Mesenchymal stem cell (in vitro differentiated cells and primary cell): ENCODE data around the gene TCAP.

Source experiments
- DNase-seq: peaks from one replicate; pipeline ENCODE4 v3.0.0-alpha.2; 2013
- H2AFZ ChIP-seq: one replicate; pipeline ENCODE4 v1.6.1; 2013; ENCODE audit warnings: low read depth, mild to moderate bottlenecking, control low read depth, inconsistent platforms, low read length, moderate library complexity
- H2AK5ac ChIP-seq: 2 replicates; pipeline ENCODE4 v1.6.1; 2013; ENCODE audit warnings: low read length, moderate library complexity, mild to moderate bottlenecking, inconsistent platforms; ENCODE audit not compliant: severe bottlenecking
- H2BK120ac ChIP-seq: one replicate; pipeline ENCODE4 v1.6.1; 2013; ENCODE audit warnings: low read depth, mild to moderate bottlenecking, inconsistent platforms, low read length, moderate library complexity
- H2BK12ac ChIP-seq, 2 experiments: one replicate each; pipeline ENCODE4 v1.6.1; 2013; ENCODE audit warnings: inconsistent platforms in 2 of 2, low read length in 2 of 2, mild to moderate bottlenecking in 2 of 2, moderate library complexity in 2 of 2, control low read depth in 1 of 2
- H2BK15ac ChIP-seq: one replicate; pipeline ENCODE4 v1.6.1; 2013; ENCODE audit warnings: mild to moderate bottlenecking, low read depth, inconsistent platforms; ENCODE audit not compliant: poor library complexity, severe bottlenecking
- H2BK5ac ChIP-seq: 2 replicates; pipeline ENCODE4 v1.6.1; 2013; ENCODE audit warnings: low read depth, mild to moderate bottlenecking, low read length, control low read depth, inconsistent platforms; ENCODE audit not compliant: poor library complexity, severe bottlenecking
- H3K14ac ChIP-seq, 2 experiments: one replicate each; pipeline ENCODE4 v1.6.1; 2013; ENCODE audit warnings: inconsistent platforms in 2 of 2, low read length in 2 of 2, control low read depth in 1 of 2, mild to moderate bottlenecking in 1 of 2, moderate library complexity in 1 of 2
- H3K18ac ChIP-seq, 2 experiments: one replicate each; pipeline ENCODE4 v1.6.1; 2013; ENCODE audit warnings: inconsistent platforms in 2 of 2, low read length in 2 of 2, control low read depth in 1 of 2, low read depth in 1 of 2, mild to moderate bottlenecking in 1 of 2
- H3K23ac ChIP-seq, 2 experiments: one replicate each; pipeline ENCODE4 v1.6.1; 2013; ENCODE audit warnings: inconsistent platforms in 2 of 2, low read length in 2 of 2, mild to moderate bottlenecking in 2 of 2, moderate library complexity in 2 of 2, control low read depth in 1 of 2
- H3K27ac ChIP-seq: 2 replicates; pipeline ENCODE4 v1.5.1; 2013; ENCODE audit warnings: mild to moderate bottlenecking, moderate library complexity, low read length, control low read depth, inconsistent platforms; ENCODE audit not compliant: poor library complexity, severe bottlenecking
- H3K27me3 ChIP-seq, 2 experiments: 2 replicates each; pipeline versions ENCODE4 v1.6.1 to v1.7.0; 2013; ENCODE audit warnings: low read length in 2 of 2, mild to moderate bottlenecking in 2 of 2, moderate library complexity in 2 of 2, control low read depth in 1 of 2, inconsistent platforms in 1 of 2; ENCODE audit not compliant: control insufficient read depth in 1 of 2, insufficient read depth in 1 of 2
- H3K36me3 ChIP-seq, 2 experiments: 2 replicates each; pipeline versions ENCODE4 v1.6.1 to v1.7.0; 2013; ENCODE audit warnings: low read length in 2 of 2, control low read depth in 1 of 2, inconsistent platforms in 1 of 2, low read depth in 1 of 2, mild to moderate bottlenecking in 1 of 2; ENCODE audit not compliant: insufficient read depth in 2 of 2, control insufficient read depth in 1 of 2
- H3K4ac ChIP-seq, 2 experiments: one replicate each; pipeline ENCODE4 v1.6.1; 2013; ENCODE audit warnings: inconsistent platforms in 2 of 2, low read length in 2 of 2, mild to moderate bottlenecking in 2 of 2, moderate library complexity in 2 of 2, control low read depth in 1 of 2, low read depth in 1 of 2
- H3K4me1 ChIP-seq: 2 replicates; pipeline ENCODE4 v1.6.1; 2013; ENCODE audit warnings: low read depth, low read length, control low read depth; ENCODE audit not compliant: control insufficient read depth, insufficient read depth
- H3K4me2 ChIP-seq: 2 replicates; pipeline ENCODE4 v1.6.1; 2013; ENCODE audit warnings: low read length, mild to moderate bottlenecking, inconsistent platforms; ENCODE audit not compliant: poor library complexity, severe bottlenecking
- H3K4me3 ChIP-seq, 2 experiments: 2 replicates each; pipeline versions ENCODE4 v1.5.1 to v1.7.0; 2013; ENCODE audit warnings: low read length in 2 of 2, mild to moderate bottlenecking in 2 of 2, control low read depth in 1 of 2, low read depth in 1 of 2; ENCODE audit not compliant: insufficient read depth in 1 of 2
- H3K79me1 ChIP-seq: replicated peaks from 2 replicates; pipeline ENCODE4 v1.6.1; 2013; ENCODE audit warnings: mild to moderate bottlenecking, control low read depth, low read length, inconsistent platforms; ENCODE audit not compliant: poor library complexity, severe bottlenecking
- H3K9ac ChIP-seq: 2 replicates; pipeline ENCODE4 v1.7.0; 2013; ENCODE audit warnings: mild to moderate bottlenecking, low read length, moderate library complexity
- H3K9me3 ChIP-seq: 2 replicates; pipeline ENCODE4 v1.7.0; 2013; ENCODE audit warnings: mild to moderate bottlenecking, low read length; ENCODE audit not compliant: control insufficient read depth
- H4K8ac ChIP-seq: one replicate; pipeline ENCODE4 v1.6.1; 2013; ENCODE audit warnings: inconsistent platforms, mild to moderate bottlenecking, low read length, moderate library complexity
- H4K91ac ChIP-seq: one replicate; pipeline ENCODE4 v1.6.1; 2013; ENCODE audit warnings: mild to moderate bottlenecking, low read length, inconsistent platforms
- WGBS: methylation state at CpG from one replicate; pipeline ENCODE4 v1.1.7; 2013; ENCODE audit warnings: mixed read lengths; 5-methylcytosine and 5-hydroxymethylcytosine counted together

Gene TCAP

GRCh38 chr17:39653316-39653661 lies 11.9 kb upstream of the TCAP start:
- H2BK5ac ChIP-seq = no peak overlapping the region
- H2AK5ac ChIP-seq = peak overlapping the region; percentile 11
- H2BK15ac ChIP-seq = no peak overlapping the region
- no peak overlapping the region for H2AFZ ChIP-seq
- H2BK12ac ChIP-seq = peak overlapping the region in 1 of 2 experiments; percentile 2
- no peak overlapping the region for H3K23ac ChIP-seq
- peak overlapping the region in 1 of 2 experiments; percentile 13 for H3K4ac ChIP-seq
- H2BK120ac ChIP-seq = no peak overlapping the region
- DNase-seq = no peak
- peaks cover 51% of the 10 kb centered on the region for H3K79me1 ChIP-seq
- peak overlapping the region in 1 of 2 experiments; percentile 41 for H3K14ac ChIP-seq
- H3K4me3 ChIP-seq = no peak overlapping the region
- H4K8ac ChIP-seq = peak overlapping the region; percentile 31
- H3K4me2 ChIP-seq = no peak overlapping the region
- H3K4me1 ChIP-seq = peaks cover 31% of the 10 kb centered on the region
- no peak overlapping the region for H3K27ac ChIP-seq
- no peaks in the 10 kb centered on the region for H3K9me3 ChIP-seq
- peak overlapping the region in 1 of 2 experiments; percentile 22 for H3K18ac ChIP-seq
- no peak overlapping the region for H3K9ac ChIP-seq
- H3K36me3 ChIP-seq = peaks cover 10 to 50% of the 10 kb centered on the region in 2 experiments
- H3K27me3 ChIP-seq = no peaks in the 10 kb centered on the region
- H4K91ac ChIP-seq = peak overlapping the region; percentile 35
- WGBS = 89% methylated on average over 12 of the region's 12 CpGs

- H3K18ac ChIP-seq = no peak overlapping the region
- H2BK120ac ChIP-seq = no peak overlapping the region
- H3K79me1 ChIP-seq = peaks cover 50% of the 10 kb centered on the region
- peaks cover 28% of the 10 kb centered on the region for H3K4me1 ChIP-seq
- no peak overlapping the region for H2BK5ac ChIP-seq
- no peak overlapping the region for H3K4me2 ChIP-seq
- DNase-seq = no peak
- no peak overlapping the region for H2BK12ac ChIP-seq
- no peak overlapping the region for H2AK5ac ChIP-seq
- no peak overlapping the region for H3K4ac ChIP-seq
- H4K91ac ChIP-seq = peak overlapping the region; percentile 35
- H3K36me3 ChIP-seq = peaks cover 15 to 55% of the 10 kb centered on the region in 2 experiments
- H2BK15ac ChIP-seq = no peak overlapping the region
- no peak overlapping the region for H3K9ac ChIP-seq
- H4K8ac ChIP-seq = no peak overlapping the region
- 83% methylated on average over 14 of the region's 14 CpGs for WGBS
- H3K9me3 ChIP-seq = no peaks in the 10 kb centered on the region
- H3K23ac ChIP-seq = no peak overlapping the region
- H3K27ac ChIP-seq = no peak overlapping the region
- H2AFZ ChIP-seq = no peak overlapping the region
- peak overlapping the region in 1 of 2 experiments; percentile 41 for H3K14ac ChIP-seq
- no peak overlapping the region for H3K4me3 ChIP-seq
- H3K27me3 ChIP-seq = no peaks in the 10 kb centered on the region
Measured at GRCh38 chr17:39653662-39654331, 11.4 kb upstream of the TCAP start.

- peaks cover 19 to 68% of the 10 kb centered on the region in 2 experiments for H3K36me3 ChIP-seq
- no peak for DNase-seq
- H3K79me1 ChIP-seq = peaks cover 47% of the 10 kb centered on the region
- H3K27ac ChIP-seq = no peak overlapping the region
- no peak overlapping the region for H2BK12ac ChIP-seq
- H4K8ac ChIP-seq = no peak overlapping the region
- H3K14ac ChIP-seq = no peak overlapping the region
- H3K4me3 ChIP-seq = no peak overlapping the region
- H3K18ac ChIP-seq = no peak overlapping the region
- no peak overlapping the region for H2BK120ac ChIP-seq
- no peaks in the 10 kb centered on the region for H3K27me3 ChIP-seq
- no peak overlapping the region for H2BK15ac ChIP-seq
- WGBS = 100% methylated on average over 1 of the region's 2 CpGs
- no peak overlapping the region for H3K23ac ChIP-seq
- H3K4me2 ChIP-seq = no peak overlapping the region
- no peak overlapping the region for H2AFZ ChIP-seq
- H2BK5ac ChIP-seq = no peak overlapping the region
- H4K91ac ChIP-seq = no peak overlapping the region
- H3K9ac ChIP-seq = no peak overlapping the region
- peaks cover 30% of the 10 kb centered on the region for H3K4me1 ChIP-seq
- H3K4ac ChIP-seq = no peak overlapping the region
- H3K9me3 ChIP-seq = no peaks in the 10 kb centered on the region
- no peak overlapping the region for H2AK5ac ChIP-seq
Measured at GRCh38 chr17:39655105-39655504, 10.0 kb upstream of the TCAP start.

- DNase-seq = no peak
- Histone ChIP-seq H3K4me3 (no peak overlapping the region), H3K9ac (no peak overlapping the region), H2BK12ac (no peak overlapping the region), H3K27ac (no peak overlapping the region), H3K4me1 (peaks cover 44% of the 10 kb centered on the region), H3K36me3 (peaks cover 42 to 87% of the 10 kb centered on the region in 2 experiments), H3K14ac (no peak overlapping the region), H2BK5ac (no peak overlapping the region), H2BK15ac (no peak overlapping the region), H4K8ac (no peak overlapping the region), H3K79me1 (peaks cover 31% of the 10 kb centered on the region), H3K18ac (no peak overlapping the region), H3K4ac (no peak overlapping the region), H3K23ac (no peak overlapping the region), H3K9me3 (no peaks in the 10 kb centered on the region), H2AFZ (no peak overlapping the region), H4K91ac (no peak overlapping the region), H3K4me2 (no peak overlapping the region), H2BK120ac (no peak overlapping the region), H2AK5ac (no peak overlapping the region), H3K27me3 (no peaks in the 10 kb centered on the region)
- 98% methylated on average over 11 of the region's 11 CpGs for WGBS
Measured at GRCh38 chr17:39658346-39658745, 6.8 kb upstream of the TCAP start.
